ENCODE measurements around the gene LPP.

GRCh38 chr3:188327433-188327832, 173.5 kb downstream of the LPP start:
- TF ChIP-seq POLR2AphosphoS5 (IDR thresholded peaks at IDR 0.05; ENCODE audit: low read depth, low read length) (no peak), SIN3A (IDR thresholded peaks at IDR 0.05; ENCODE audit: borderline replicate concordance, insufficient read depth, low read length) (no peak), REST (IDR thresholded peaks at IDR 0.05; ENCODE audit: insufficient read depth in 1 of 2, low read depth in 2 of 2, low read length in 2 of 2) (no peak), TAF1 (IDR thresholded peaks at IDR 0.05; ENCODE audit: borderline replicate concordance, insufficient read depth, low read length) (no peak), FOXP2 (optimal IDR thresholded peaks at IDR 0.05; ENCODE audit: borderline replicate concordance, extremely low read depth, extremely low read length, insufficient read depth) (no peak)
